ENCODE data around the gene PPM1N.
A peak's percentile ranks its signal among the peaks of the same experiment; 100 is the strongest.
"Not testable (repeated sequence)": the region's sequence is repeated elsewhere in the genome, so short reads cannot be mapped to it uniquely, and the experiment has no call there.

The PPM1N gene

GRCh38 chr19:45510352-45510751, 12.1 kb downstream of the PPM1N start:
- not testable (repeated sequence) for DNase-seq

GRCh38 chr19:45511074-45511473, 12.8 kb downstream of the PPM1N start:
- no peak for DNase-seq

- DNase-seq: no peak
These were observed 14.7 kb downstream of the PPM1N start for GRCh38 chr19:45512881-45513483.

GRCh38 chr19:45514376-45515051, 16.3 kb downstream of the PPM1N start:
- DNase-seq: no peak

- DNase-seq: no peak
These were observed 16.9 kb downstream of the PPM1N start for GRCh38 chr19:45515081-45515624.

- DNase-seq: no peak
These were observed 17.7 kb downstream of the PPM1N start for GRCh38 chr19:45515807-45516401.

GRCh38 chr19:45517238-45517637, 19.0 kb downstream of the PPM1N start:
- no peak for DNase-seq

- no peak for DNase-seq
These were observed 19.6 kb downstream of the PPM1N start for GRCh38 chr19:45517641-45518468.

GRCh38 chr19:45518469-45518826, 20.2 kb downstream of the PPM1N start:
- no peak for DNase-seq

- no peak for DNase-seq
These were observed 24.0 kb downstream of the PPM1N start for GRCh38 chr19:45522010-45522941.

GRCh38 chr19:45523642-45524256, 25.5 kb downstream of the PPM1N start:
- DNase-seq: peak; percentile 74

- no peak for DNase-seq
These were observed 26.4 kb downstream of the PPM1N start for GRCh38 chr19:45524575-45525129.

- DNase-seq: peak; percentile 44
These were observed 27.9 kb downstream of the PPM1N start for GRCh38 chr19:45526143-45526542.

- DNase-seq: no peak
These were observed 28.7 kb downstream of the PPM1N start for GRCh38 chr19:45526971-45527370.

GRCh38 chr19:45527731-45528130, 29.5 kb downstream of the PPM1N start:
- DNase-seq: no peak

- DNase-seq: no peak
These were observed 30.0 kb downstream of the PPM1N start for GRCh38 chr19:45528149-45528743.

GRCh38 chr19:45528744-45529419, 30.6 kb downstream of the PPM1N start:
- DNase-seq: peak; percentile 66

- no peak for DNase-seq
These were observed 31.2 kb downstream of the PPM1N start for GRCh38 chr19:45529420-45529785.

GRCh38 chr19:45531349-45531748, 33.1 kb downstream of the PPM1N start:
- DNase-seq: no peak

- no peak for DNase-seq
These were observed 41.2 kb downstream of the PPM1N start for GRCh38 chr19:45539459-45539858.
